ENCODE measurements around the gene PLEKHG3. TPM values are rescaled to one million over a fixed set of nuclear protein-coding genes. Genes with fewer than 3 reads are reported as not detected.

PLEKHG3 gene
- total RNA-seq, 1 experiment from 2014 or later: 34.0 TPM

DNA sequence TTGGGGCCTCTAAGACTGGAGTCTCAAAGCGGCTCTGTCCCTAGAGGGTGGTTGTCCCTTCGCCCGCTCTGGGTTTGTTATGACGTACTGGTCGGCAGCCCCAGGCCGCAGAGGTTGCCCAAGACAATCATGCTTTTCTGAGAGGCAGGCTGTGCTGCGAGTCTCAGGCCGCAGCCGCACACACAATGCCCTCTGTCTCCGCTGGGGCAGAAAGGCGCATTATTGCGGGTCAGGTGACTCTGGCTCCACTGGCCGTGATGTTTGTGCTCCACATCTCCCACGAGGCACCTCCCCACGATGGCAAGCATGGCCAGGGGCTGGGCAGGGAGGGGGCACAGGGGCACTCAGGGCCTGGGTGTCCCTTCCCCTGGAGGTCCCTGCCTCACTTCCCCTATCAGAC, 21.0 kb upstream of the PLEKHG3 start:
- no peaks in the 10 kb centered on the region for H3K27me3 ChIP-seq (ENCODE audit: control insufficient read depth, insufficient read depth, low read length)
- BruUV-seq (replicated peaks): no TSS peak
- DNase-seq (ENCODE audit: low read depth, low spot score) (no peak), ATAC-seq (no peak)
- no peaks in the 10 kb centered on the region for H3K36me3 ChIP-seq (ENCODE audit: control insufficient read depth, insufficient read depth, low read length)
- no peaks in the 10 kb centered on the region for H3K4me1 ChIP-seq (ENCODE audit: control insufficient read depth, insufficient read depth, low read length)
- in situ Hi-C loops (cut with HindIII; ENCODE audit: low pct_unique_long_range_greater_than_20kb, low sequenced_read_pairs): no loop called here
- intact Hi-C loops (cut with micrococcal nuclease; ENCODE audit: unreplicated experiment): no loop called here
- no peak overlapping the region for H3K27ac ChIP-seq (ENCODE audit: low read length)
- ChIA-PET POLR2A (no interaction called here), CTCF (no interaction called here)
- no peak overlapping the region for H3K4me3 ChIP-seq (ENCODE audit: low read depth in 2 of 2, low read length in 2 of 2)
- no peak for TF ChIP-seq SIN3A (IDR thresholded peaks at IDR 0.05; ENCODE audit: borderline replicate concordance, insufficient read depth, low read depth, low read length)
- no peak for TF ChIP-seq TCF7L2 (IDR thresholded peaks at IDR 0.05; ENCODE audit: low read depth, low read length)
- TF ChIP-seq, protein P1, sequence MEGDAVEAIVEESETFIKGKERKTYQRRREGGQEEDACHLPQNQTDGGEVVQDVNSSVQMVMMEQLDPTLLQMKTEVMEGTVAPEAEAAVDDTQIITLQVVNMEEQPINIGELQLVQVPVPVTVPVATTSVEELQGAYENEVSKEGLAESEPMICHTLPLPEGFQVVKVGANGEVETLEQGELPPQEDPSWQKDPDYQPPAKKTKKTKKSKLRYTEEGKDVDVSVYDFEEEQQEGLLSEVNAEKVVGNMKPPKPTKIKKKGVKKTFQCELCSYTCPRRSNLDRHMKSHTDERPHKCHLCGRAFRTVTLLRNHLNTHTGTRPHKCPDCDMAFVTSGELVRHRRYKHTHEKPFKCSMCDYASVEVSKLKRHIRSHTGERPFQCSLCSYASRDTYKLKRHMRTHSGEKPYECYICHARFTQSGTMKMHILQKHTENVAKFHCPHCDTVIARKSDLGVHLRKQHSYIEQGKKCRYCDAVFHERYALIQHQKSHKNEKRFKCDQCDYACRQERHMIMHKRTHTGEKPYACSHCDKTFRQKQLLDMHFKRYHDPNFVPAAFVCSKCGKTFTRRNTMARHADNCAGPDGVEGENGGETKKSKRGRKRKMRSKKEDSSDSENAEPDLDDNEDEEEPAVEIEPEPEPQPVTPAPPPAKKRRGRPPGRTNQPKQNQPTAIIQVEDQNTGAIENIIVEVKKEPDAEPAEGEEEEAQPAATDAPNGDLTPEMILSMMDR (IDR thresholded peaks at IDR 0.05): no peak
- no peak for TF ChIP-seq POLR2AphosphoS5 (IDR thresholded peaks at IDR 0.05; ENCODE audit: low read depth, low read length)
- TF ChIP-seq, protein P2, sequence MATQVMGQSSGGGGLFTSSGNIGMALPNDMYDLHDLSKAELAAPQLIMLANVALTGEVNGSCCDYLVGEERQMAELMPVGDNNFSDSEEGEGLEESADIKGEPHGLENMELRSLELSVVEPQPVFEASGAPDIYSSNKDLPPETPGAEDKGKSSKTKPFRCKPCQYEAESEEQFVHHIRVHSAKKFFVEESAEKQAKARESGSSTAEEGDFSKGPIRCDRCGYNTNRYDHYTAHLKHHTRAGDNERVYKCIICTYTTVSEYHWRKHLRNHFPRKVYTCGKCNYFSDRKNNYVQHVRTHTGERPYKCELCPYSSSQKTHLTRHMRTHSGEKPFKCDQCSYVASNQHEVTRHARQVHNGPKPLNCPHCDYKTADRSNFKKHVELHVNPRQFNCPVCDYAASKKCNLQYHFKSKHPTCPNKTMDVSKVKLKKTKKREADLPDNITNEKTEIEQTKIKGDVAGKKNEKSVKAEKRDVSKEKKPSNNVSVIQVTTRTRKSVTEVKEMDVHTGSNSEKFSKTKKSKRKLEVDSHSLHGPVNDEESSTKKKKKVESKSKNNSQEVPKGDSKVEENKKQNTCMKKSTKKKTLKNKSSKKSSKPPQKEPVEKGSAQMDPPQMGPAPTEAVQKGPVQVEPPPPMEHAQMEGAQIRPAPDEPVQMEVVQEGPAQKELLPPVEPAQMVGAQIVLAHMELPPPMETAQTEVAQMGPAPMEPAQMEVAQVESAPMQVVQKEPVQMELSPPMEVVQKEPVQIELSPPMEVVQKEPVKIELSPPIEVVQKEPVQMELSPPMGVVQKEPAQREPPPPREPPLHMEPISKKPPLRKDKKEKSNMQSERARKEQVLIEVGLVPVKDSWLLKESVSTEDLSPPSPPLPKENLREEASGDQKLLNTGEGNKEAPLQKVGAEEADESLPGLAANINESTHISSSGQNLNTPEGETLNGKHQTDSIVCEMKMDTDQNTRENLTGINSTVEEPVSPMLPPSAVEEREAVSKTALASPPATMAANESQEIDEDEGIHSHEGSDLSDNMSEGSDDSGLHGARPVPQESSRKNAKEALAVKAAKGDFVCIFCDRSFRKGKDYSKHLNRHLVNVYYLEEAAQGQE (IDR thresholded peaks at IDR 0.05; ENCODE audit: insufficient read depth in 1 of 2, low read depth in 2 of 2, low read length in 1 of 2): no peak
- H3K9me3 ChIP-seq (ENCODE audit: control insufficient read depth, insufficient read depth, low read depth, low read length): no peaks in the 10 kb centered on the region

DNA sequence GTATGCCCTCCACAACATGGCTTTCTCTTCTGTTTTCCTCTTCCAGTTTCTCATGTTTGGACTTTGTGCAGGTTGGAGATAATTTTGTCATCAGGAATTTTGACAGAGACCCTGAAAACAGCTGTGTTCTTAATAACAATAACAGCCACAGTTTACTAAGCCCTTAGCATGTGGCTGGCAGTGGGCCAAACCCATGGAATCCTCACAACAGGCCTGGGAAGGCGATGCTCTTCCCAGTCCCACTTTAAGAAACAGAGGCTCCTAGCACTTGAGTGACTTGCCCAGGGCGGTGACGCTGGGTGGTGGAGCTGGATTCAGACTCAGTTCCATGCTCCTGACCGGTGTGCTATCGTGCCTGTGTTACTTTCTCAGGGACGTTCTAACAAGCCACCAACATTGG, 20.1 kb upstream of the PLEKHG3 start:
- intact Hi-C loops (cut with micrococcal nuclease; ENCODE audit: unreplicated experiment) (no loop called here), in situ Hi-C loops (cut with HindIII; ENCODE audit: low pct_unique_long_range_greater_than_20kb, low sequenced_read_pairs) (no loop called here)
- ATAC-seq (no peak), DNase-seq (ENCODE audit: low read depth, low spot score) (no peak)
- no TSS peak for BruUV-seq (replicated peaks)
- Histone ChIP-seq H3K27ac (ENCODE audit: low read length) (no peak overlapping the region), H3K4me1 (ENCODE audit: control insufficient read depth, insufficient read depth, low read length) (no peaks in the 10 kb centered on the region), H3K27me3 (ENCODE audit: control insufficient read depth, insufficient read depth, low read length) (no peaks in the 10 kb centered on the region), H3K9me3 (ENCODE audit: control insufficient read depth, insufficient read depth, low read depth, low read length) (no peaks in the 10 kb centered on the region), H3K4me3 (ENCODE audit: low read depth in 2 of 2, low read length in 2 of 2) (no peak overlapping the region), H3K36me3 (ENCODE audit: control insufficient read depth, insufficient read depth, low read length) (no peaks in the 10 kb centered on the region)
- TF ChIP-seq, protein P1 (IDR thresholded peaks at IDR 0.05): no peak
- TF ChIP-seq SIN3A (IDR thresholded peaks at IDR 0.05; ENCODE audit: borderline replicate concordance, insufficient read depth, low read depth, low read length) (no peak), POLR2AphosphoS5 (IDR thresholded peaks at IDR 0.05; ENCODE audit: low read depth, low read length) (no peak), TCF7L2 (IDR thresholded peaks at IDR 0.05; ENCODE audit: low read depth, low read length) (no peak)
- TF ChIP-seq, protein P2 (IDR thresholded peaks at IDR 0.05; ENCODE audit: insufficient read depth in 1 of 2, low read depth in 2 of 2, low read length in 1 of 2): no peak
- CTCF ChIA-PET: no interaction called here
- POLR2A ChIA-PET: no interaction called here
